ENCODE measurements around the gene CERS6.

CERS6 gene

DNA sequence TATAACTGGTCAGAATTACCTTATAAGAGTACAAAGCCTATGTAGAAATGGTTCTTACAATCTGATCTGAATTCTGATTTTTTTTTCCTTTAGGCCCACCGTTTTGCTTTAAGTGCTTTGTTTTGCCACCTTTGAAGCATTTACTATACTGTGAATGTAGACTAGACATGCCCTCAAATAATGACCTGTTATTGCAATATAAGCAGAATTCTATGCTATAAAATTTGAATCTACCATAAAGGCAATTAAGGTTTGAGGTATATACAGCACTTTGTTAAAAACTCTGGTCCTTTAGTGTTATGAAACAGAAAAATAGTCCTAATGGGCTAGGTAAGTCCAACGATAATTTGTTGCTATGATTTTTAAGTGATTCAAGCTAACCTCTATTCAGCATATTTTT, 259.8 kb downstream of the CERS6 start:
- TF ChIP-seq FOXM1 (IDR thresholded peaks at IDR 0.05; ENCODE audit: borderline replicate concordance) (no peak), SP1 (IDR thresholded peaks at IDR 0.05) (no peak), NFRKB (IDR thresholded peaks at IDR 0.05) (no peak), ZNF384 (IDR thresholded peaks at IDR 0.05) (no peak), FOXK2 (IDR thresholded peaks at IDR 0.05) (no peak), LEF1 (IDR thresholded peaks at IDR 0.05; ENCODE audit: borderline replicate concordance) (no peak)

DNA sequence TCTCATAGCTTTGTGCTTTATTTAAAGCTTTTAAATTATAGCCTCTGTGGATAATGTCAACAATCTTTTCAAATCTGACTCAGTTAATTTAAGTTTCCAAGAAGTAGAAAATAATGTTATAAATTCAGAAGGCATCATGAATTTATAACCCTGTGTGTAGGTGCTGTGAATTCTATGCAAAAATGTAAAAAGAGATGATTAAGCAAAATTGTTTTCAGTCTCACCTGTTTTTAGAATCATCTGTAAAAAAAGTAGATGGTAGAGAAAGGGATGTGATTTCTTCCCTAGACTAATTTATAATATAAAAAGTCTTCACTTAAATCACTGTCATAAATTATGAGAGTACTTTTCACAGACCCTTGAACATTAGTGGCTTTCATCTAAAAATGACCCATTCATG, 260.8 kb downstream of the CERS6 start:
- CTCF ChIA-PET: no interaction called here
- TF ChIP-seq ZNF384 (IDR thresholded peaks at IDR 0.05) (no peak), FOXA1 (IDR thresholded peaks at IDR 0.05) (no peak), L3MBTL2 (conservative IDR thresholded peaks at IDR 0.05) (no peak), SP1 (IDR thresholded peaks at IDR 0.05) (no peak), ELF4 (IDR thresholded peaks at IDR 0.05) (no peak), FOXK2 (IDR thresholded peaks at IDR 0.05) (no peak), CTBP1 (IDR thresholded peaks at IDR 0.05; ENCODE audit: borderline replicate concordance) (no peak), TARDBP (IDR thresholded peaks at IDR 0.05) (no peak), NFRKB (IDR thresholded peaks at IDR 0.05) (no peak), ARNT (IDR thresholded peaks at IDR 0.05) (no peak), SUZ12 (IDR thresholded peaks at IDR 0.05) (no peak), BHLHE40 (IDR thresholded peaks at IDR 0.05; ENCODE audit: borderline replicate concordance) (no peak), HDGF (IDR thresholded peaks at IDR 0.05; ENCODE audit: borderline replicate concordance) (no peak)
- TF ChIP-seq, protein P1, sequence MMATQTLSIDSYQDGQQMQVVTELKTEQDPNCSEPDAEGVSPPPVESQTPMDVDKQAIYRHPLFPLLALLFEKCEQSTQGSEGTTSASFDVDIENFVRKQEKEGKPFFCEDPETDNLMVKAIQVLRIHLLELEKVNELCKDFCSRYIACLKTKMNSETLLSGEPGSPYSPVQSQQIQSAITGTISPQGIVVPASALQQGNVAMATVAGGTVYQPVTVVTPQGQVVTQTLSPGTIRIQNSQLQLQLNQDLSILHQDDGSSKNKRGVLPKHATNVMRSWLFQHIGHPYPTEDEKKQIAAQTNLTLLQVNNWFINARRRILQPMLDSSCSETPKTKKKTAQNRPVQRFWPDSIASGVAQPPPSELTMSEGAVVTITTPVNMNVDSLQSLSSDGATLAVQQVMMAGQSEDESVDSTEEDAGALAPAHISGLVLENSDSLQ (IDR thresholded peaks at IDR 0.05): no peak
- POLR2A ChIA-PET: no interaction called here
- DNase-seq (ENCODE audit: extremely low spot score): no peak

More for the DNA sequence above, 259.8 kb downstream of the CERS6 start:
- POLR2A ChIA-PET: no interaction called here
- CTCF ChIA-PET: no interaction called here
- no peak for DNase-seq (ENCODE audit: extremely low spot score)

DNA sequence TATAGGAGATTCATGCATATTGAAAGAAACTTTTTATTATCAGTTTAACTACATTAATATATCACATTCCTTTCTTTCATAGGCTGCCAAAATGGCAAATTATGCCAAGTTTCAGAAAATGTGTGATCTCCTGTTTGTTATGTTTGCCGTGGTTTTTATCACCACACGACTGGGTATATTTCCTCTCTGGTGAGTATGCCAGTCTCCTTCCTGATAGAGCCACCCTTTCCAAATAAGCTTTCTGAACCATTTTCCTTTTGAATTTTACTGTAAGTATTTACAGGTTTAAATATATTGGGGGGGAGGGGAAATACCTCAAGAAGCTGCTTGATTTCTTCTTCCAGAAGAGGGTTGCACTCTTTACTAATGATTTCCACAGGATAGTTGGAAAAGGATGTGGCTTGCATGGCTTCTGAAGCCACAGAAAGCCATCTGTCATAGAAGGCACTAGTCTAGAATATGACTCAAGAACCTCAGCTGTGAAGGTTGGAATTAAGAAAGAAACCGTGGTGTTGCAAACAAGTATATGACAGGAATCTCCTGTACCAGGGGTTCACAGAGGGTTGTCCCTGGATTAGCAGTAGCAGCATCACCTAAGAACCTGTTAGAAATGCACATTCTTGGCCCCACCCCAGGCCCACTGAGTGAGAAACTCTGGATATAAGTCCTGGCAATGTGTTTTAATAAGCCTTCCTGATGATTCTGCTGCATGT, 261.9 kb downstream of the CERS6 start:
- ChIA-PET POLR2A (no interaction called here), CTCF (no interaction called here)
- no peak for TF ChIP-seq HDGF (IDR thresholded peaks at IDR 0.05; ENCODE audit: borderline replicate concordance)
- no peak for TF ChIP-seq FOXK2 (IDR thresholded peaks at IDR 0.05)
- no peak for TF ChIP-seq NFRKB (IDR thresholded peaks at IDR 0.05)
- TF ChIP-seq SUZ12 (IDR thresholded peaks at IDR 0.05): no peak
- no peak for TF ChIP-seq FOXA1 (IDR thresholded peaks at IDR 0.05)
- TF ChIP-seq FOXM1 (IDR thresholded peaks at IDR 0.05; ENCODE audit: borderline replicate concordance): no peak
- TF ChIP-seq ELF4 (IDR thresholded peaks at IDR 0.05): no peak
- no peak for TF ChIP-seq CTBP1 (IDR thresholded peaks at IDR 0.05; ENCODE audit: borderline replicate concordance)
- TF ChIP-seq SP1 (IDR thresholded peaks at IDR 0.05): no peak
- TF ChIP-seq BHLHE40 (IDR thresholded peaks at IDR 0.05; ENCODE audit: borderline replicate concordance): no peak
- no peak for TF ChIP-seq ZNF384 (IDR thresholded peaks at IDR 0.05)
- TF ChIP-seq LEF1 (IDR thresholded peaks at IDR 0.05; ENCODE audit: borderline replicate concordance): no peak
- TF ChIP-seq L3MBTL2 (conservative IDR thresholded peaks at IDR 0.05): no peak
- TF ChIP-seq ARNT (IDR thresholded peaks at IDR 0.05): no peak
- TF ChIP-seq TARDBP (IDR thresholded peaks at IDR 0.05): no peak
- TF ChIP-seq, protein P1 (IDR thresholded peaks at IDR 0.05): no peak
- no peak for DNase-seq (ENCODE audit: extremely low spot score)

DNA sequence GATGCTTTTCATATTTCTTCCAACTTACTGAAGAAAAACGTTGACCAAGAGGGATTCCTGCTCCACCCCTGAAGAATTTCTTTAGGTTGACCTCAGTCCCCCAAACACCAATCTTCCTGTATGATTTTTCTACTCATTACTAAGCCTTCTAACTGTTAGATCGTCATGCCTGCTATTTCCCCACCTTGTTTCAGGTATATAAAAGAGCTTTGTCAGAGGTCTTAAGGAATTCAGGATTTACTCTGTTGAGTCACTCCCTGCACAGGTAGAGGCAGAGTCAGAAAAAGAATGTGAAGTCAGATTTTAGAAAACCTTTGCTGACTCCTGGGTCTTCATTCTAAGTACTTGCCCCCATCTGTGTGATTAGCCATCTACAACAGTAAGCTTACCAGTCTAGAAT, 262.6 kb downstream of the CERS6 start:
- TF ChIP-seq, protein P1 (IDR thresholded peaks at IDR 0.05): no peak
- TF ChIP-seq L3MBTL2 (conservative IDR thresholded peaks at IDR 0.05) (no peak), SP1 (IDR thresholded peaks at IDR 0.05) (no peak)
- CTCF ChIA-PET: no interaction called here
- DNase-seq (ENCODE audit: extremely low spot score): no peak
- POLR2A ChIA-PET: no interaction called here

DNA sequence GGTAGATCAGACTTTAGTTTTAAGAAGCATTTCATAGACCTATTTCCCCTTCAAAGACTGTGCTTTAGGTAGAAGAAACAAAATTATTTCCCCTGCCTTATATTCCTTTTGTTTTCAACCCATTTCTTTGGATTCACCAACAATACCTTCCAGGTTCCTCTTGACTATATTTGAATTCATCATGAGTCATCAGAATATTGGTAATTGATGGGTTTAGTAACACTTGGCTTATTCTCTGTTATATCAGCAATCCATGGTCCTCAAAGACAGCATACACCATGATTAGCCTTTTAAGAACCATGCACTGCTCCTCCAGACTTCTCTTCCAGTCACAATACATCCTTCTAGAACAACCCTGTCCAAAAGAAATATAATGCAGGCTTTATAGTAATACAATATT, 263.4 kb downstream of the CERS6 start:
- no peak for DNase-seq (ENCODE audit: extremely low spot score)
- ChIA-PET POLR2A (no interaction called here), CTCF (no interaction called here)
- TF ChIP-seq TARDBP (IDR thresholded peaks at IDR 0.05) (no peak), FOXM1 (IDR thresholded peaks at IDR 0.05; ENCODE audit: borderline replicate concordance) (no peak), SUZ12 (IDR thresholded peaks at IDR 0.05) (no peak), ELF4 (IDR thresholded peaks at IDR 0.05) (no peak), FOXA1 (IDR thresholded peaks at IDR 0.05) (no peak), HDGF (IDR thresholded peaks at IDR 0.05; ENCODE audit: borderline replicate concordance) (no peak)
- TF ChIP-seq, protein P1 (IDR thresholded peaks at IDR 0.05): no peak

DNA sequence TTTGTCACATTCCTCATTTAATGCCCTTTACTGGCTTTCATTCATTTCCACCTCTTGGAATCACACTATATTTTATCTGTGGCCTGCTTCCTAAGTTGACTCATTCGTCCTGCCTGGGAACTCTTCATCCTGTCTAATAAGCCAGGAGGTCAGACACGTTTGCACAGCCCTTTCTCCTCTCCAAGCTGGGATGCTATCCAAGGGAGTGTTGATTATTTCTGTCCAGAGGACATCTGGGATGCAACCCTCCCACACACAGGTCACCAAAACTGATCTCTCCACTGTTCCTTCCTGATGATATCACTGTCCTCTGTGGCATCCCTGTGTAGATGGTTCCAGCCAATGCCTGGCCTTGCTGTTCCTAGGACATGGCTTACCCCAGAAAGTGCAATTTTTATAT, 266.5 kb downstream of the CERS6 start:
- no peak for TF ChIP-seq ARNT (IDR thresholded peaks at IDR 0.05)
- TF ChIP-seq FOXM1 (IDR thresholded peaks at IDR 0.05; ENCODE audit: borderline replicate concordance): no peak
- no peak for TF ChIP-seq FOXA1 (IDR thresholded peaks at IDR 0.05)
- no peak for TF ChIP-seq HDGF (IDR thresholded peaks at IDR 0.05; ENCODE audit: borderline replicate concordance)
- DNase-seq (ENCODE audit: extremely low spot score): no peak
- POLR2A ChIA-PET: no interaction called here
- CTCF ChIA-PET: no interaction called here

All from HEK293T (cell line).